Measurements from ENCODE around the gene MMP3. TPM values are rescaled to one million over a fixed set of nuclear protein-coding genes. Genes with fewer than 3 reads are reported as not detected.

The MMP3 gene
- total and polyA plus RNA-seq, 2 experiments from 2014 or later, result 0.68 TPM; not detected in 1

DNA sequence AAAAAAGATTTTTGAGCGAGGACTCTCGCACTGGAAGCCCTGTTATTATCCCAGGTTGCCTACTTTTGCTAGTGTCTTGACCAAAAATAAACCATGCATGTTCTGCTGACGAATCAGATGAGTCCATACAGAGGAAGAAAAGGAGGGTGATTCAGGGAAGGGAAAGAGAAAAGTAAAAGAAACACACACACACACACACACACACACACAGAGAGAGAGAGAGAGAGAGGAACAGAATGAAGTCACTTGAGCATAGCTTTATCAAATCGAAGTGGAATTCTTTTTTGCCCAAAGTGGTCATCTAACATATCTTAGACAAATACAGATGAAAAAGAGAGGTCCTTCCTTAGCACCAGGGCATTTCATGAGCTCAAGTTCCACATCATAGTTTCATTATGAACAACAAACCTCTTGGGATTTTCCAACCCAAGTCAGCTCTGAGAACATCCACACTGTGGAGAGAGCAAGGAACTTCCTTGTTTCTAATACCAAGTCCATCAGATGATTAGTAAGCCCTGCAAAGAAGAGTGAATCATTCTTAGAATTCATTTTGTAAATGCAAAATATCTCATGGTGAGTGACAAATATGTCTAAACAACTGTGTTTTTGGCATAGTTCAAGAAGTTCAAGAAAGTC lies 39.1 kb upstream of the MMP3 start:
- no peak for ATAC-seq
- H2AFZ ChIP-seq, result no peak overlapping the region
- no peak overlapping the region for H3K4me3 Mint-ChIP-seq

More for the DNA sequence above, 39.1 kb upstream of the MMP3 start:
- peaks cover 1% of the 10 kb centered on the region for H3K27me3 Mint-ChIP-seq (ENCODE audit: insufficient read depth, low read depth, poor library complexity)
- H3K9me3 Mint-ChIP-seq, result no peaks in the 10 kb centered on the region
- Histone ChIP-seq H4K20me1 (replicated peaks; ENCODE audit: insufficient read depth) (no peaks in the 10 kb centered on the region), H3K79me2 (replicated peaks; ENCODE audit: insufficient read depth) (no peaks in the 10 kb centered on the region), H3F3A (replicated peaks; ENCODE audit: low read depth) (no peaks in the 10 kb centered on the region), H3K4me2 (no peak overlapping the region), H3K27me3 (ENCODE audit: insufficient read depth) (no peaks in the 10 kb centered on the region), H3K4me1 (ENCODE audit: insufficient read depth) (no peaks in the 10 kb centered on the region), H3K27ac (ENCODE audit: low read depth) (no peak overlapping the region), H3K36me3 (ENCODE audit: insufficient read depth) (no peaks in the 10 kb centered on the region), H3K9me2 (ENCODE audit: insufficient read depth) (0 out of 2 replicates have a peak, but pooled peaks cover 6% of the 10 kb centered on the region), H3K4me3 (no peak overlapping the region)
- no peaks in the 10 kb centered on the region for H3K4me1 Mint-ChIP-seq
- DNase-seq (ENCODE audit: low spot score), result no peak
- H3K27ac Mint-ChIP-seq, result no peak overlapping the region
- no peaks in the 10 kb centered on the region for H3K36me3 Mint-ChIP-seq (ENCODE audit: low read depth)
- TF ChIP-seq POLR2AphosphoS5 (IDR thresholded peaks at IDR 0.05; ENCODE audit: low read depth), result no peak
- TF ChIP-seq CREB1 (CRISPR knock-in tag; IDR thresholded peaks at IDR 0.05; ENCODE audit: low read depth), result no peak
- TF ChIP-seq, protein P1, sequence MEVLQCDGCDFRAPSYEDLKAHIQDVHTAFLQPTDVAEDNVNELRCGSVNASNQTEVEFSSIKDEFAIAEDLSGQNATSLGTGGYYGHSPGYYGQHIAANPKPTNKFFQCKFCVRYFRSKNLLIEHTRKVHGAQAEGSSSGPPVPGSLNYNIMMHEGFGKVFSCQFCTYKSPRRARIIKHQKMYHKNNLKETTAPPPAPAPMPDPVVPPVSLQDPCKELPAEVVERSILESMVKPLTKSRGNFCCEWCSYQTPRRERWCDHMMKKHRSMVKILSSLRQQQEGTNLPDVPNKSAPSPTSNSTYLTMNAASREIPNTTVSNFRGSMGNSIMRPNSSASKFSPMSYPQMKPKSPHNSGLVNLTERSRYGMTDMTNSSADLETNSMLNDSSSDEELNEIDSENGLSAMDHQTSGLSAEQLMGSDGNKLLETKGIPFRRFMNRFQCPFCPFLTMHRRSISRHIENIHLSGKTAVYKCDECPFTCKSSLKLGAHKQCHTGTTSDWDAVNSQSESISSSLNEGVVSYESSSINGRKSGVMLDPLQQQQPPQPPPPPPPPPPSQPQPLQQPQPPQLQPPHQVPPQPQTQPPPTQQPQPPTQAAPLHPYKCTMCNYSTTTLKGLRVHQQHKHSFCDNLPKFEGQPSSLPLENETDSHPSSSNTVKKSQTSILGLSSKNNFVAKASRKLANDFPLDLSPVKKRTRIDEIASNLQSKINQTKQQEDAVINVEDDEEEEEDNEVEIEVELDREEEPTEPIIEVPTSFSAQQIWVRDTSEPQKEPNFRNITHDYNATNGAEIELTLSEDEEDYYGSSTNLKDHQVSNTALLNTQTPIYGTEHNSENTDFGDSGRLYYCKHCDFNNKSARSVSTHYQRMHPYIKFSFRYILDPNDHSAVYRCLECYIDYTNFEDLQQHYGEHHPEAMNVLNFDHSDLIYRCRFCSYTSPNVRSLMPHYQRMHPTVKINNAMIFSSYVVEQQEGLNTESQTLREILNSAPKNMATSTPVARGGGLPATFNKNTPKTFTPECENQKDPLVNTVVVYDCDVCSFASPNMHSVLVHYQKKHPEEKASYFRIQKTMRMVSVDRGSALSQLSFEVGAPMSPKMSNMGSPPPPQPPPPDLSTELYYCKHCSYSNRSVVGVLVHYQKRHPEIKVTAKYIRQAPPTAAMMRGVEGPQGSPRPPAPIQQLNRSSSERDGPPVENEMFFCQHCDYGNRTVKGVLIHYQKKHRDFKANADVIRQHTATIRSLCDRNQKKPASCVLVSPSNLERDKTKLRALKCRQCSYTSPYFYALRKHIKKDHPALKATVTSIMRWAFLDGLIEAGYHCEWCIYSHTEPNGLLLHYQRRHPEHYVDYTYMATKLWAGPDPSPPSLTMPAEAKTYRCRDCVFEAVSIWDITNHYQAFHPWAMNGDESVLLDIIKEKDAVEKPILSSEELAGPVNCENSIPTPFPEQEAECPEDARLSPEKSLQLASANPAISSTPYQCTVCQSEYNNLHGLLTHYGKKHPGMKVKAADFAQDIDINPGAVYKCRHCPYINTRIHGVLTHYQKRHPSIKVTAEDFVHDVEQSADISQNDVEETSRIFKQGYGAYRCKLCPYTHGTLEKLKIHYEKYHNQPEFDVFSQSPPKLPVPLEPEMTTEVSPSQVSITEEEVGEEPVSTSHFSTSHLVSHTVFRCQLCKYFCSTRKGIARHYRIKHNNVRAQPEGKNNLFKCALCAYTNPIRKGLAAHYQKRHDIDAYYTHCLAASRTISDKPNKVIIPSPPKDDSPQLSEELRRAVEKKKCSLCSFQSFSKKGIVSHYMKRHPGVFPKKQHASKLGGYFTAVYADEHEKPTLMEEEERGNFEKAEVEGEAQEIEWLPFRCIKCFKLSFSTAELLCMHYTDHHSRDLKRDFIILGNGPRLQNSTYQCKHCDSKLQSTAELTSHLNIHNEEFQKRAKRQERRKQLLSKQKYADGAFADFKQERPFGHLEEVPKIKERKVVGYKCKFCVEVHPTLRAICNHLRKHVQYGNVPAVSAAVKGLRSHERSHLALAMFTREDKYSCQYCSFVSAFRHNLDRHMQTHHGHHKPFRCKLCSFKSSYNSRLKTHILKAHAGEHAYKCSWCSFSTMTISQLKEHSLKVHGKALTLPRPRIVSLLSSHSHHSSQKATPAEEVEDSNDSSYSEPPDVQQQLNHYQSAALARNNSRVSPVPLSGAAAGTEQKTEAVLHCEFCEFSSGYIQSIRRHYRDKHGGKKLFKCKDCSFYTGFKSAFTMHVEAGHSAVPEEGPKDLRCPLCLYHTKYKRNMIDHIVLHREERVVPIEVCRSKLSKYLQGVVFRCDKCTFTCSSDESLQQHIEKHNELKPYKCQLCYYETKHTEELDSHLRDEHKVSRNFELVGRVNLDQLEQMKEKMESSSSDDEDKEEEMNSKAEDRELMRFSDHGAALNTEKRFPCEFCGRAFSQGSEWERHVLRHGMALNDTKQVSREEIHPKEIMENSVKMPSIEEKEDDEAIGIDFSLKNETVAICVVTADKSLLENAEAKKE (CRISPR knock-in tag; IDR thresholded peaks at IDR 0.05), result no peak
- no peak for TF ChIP-seq ZNF114 (CRISPR knock-in tag; IDR thresholded peaks at IDR 0.05)
- no peak for TF ChIP-seq ZNF331 (CRISPR knock-in tag; IDR thresholded peaks at IDR 0.05; ENCODE audit: low read depth)
- TF ChIP-seq NANOG (IDR thresholded peaks at IDR 0.05; ENCODE audit: borderline replicate concordance), result no peak
- no peak for TF ChIP-seq JUNB (IDR thresholded peaks at IDR 0.05; ENCODE audit: unreplicated experiment)
- no peak for TF ChIP-seq STAT1 (IDR thresholded peaks at IDR 0.05; ENCODE audit: unreplicated experiment)
- TF ChIP-seq, protein P2, sequence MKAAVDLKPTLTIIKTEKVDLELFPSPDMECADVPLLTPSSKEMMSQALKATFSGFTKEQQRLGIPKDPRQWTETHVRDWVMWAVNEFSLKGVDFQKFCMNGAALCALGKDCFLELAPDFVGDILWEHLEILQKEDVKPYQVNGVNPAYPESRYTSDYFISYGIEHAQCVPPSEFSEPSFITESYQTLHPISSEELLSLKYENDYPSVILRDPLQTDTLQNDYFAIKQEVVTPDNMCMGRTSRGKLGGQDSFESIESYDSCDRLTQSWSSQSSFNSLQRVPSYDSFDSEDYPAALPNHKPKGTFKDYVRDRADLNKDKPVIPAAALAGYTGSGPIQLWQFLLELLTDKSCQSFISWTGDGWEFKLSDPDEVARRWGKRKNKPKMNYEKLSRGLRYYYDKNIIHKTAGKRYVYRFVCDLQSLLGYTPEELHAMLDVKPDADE (IDR thresholded peaks at IDR 0.05), result no peak
- TF ChIP-seq, protein P3, sequence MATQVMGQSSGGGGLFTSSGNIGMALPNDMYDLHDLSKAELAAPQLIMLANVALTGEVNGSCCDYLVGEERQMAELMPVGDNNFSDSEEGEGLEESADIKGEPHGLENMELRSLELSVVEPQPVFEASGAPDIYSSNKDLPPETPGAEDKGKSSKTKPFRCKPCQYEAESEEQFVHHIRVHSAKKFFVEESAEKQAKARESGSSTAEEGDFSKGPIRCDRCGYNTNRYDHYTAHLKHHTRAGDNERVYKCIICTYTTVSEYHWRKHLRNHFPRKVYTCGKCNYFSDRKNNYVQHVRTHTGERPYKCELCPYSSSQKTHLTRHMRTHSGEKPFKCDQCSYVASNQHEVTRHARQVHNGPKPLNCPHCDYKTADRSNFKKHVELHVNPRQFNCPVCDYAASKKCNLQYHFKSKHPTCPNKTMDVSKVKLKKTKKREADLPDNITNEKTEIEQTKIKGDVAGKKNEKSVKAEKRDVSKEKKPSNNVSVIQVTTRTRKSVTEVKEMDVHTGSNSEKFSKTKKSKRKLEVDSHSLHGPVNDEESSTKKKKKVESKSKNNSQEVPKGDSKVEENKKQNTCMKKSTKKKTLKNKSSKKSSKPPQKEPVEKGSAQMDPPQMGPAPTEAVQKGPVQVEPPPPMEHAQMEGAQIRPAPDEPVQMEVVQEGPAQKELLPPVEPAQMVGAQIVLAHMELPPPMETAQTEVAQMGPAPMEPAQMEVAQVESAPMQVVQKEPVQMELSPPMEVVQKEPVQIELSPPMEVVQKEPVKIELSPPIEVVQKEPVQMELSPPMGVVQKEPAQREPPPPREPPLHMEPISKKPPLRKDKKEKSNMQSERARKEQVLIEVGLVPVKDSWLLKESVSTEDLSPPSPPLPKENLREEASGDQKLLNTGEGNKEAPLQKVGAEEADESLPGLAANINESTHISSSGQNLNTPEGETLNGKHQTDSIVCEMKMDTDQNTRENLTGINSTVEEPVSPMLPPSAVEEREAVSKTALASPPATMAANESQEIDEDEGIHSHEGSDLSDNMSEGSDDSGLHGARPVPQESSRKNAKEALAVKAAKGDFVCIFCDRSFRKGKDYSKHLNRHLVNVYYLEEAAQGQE (IDR thresholded peaks at IDR 0.05; ENCODE audit: unreplicated experiment), result no peak
- no peak for TF ChIP-seq EZH2 (IDR thresholded peaks at IDR 0.05; ENCODE audit: low read depth, unreplicated experiment)
- TF ChIP-seq, protein P4, sequence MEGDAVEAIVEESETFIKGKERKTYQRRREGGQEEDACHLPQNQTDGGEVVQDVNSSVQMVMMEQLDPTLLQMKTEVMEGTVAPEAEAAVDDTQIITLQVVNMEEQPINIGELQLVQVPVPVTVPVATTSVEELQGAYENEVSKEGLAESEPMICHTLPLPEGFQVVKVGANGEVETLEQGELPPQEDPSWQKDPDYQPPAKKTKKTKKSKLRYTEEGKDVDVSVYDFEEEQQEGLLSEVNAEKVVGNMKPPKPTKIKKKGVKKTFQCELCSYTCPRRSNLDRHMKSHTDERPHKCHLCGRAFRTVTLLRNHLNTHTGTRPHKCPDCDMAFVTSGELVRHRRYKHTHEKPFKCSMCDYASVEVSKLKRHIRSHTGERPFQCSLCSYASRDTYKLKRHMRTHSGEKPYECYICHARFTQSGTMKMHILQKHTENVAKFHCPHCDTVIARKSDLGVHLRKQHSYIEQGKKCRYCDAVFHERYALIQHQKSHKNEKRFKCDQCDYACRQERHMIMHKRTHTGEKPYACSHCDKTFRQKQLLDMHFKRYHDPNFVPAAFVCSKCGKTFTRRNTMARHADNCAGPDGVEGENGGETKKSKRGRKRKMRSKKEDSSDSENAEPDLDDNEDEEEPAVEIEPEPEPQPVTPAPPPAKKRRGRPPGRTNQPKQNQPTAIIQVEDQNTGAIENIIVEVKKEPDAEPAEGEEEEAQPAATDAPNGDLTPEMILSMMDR (conservative IDR thresholded peaks at IDR 0.05; ENCODE audit: low read depth in 2 of 2), result no peak
- TF ChIP-seq EZH2phosphoT487 (IDR thresholded peaks at IDR 0.05; ENCODE audit: unreplicated experiment), result no peak

All from GM23338 (cell line).